ENCODE measurements around the gene IFNA7.
A peak's percentile ranks its signal among the peaks of the same experiment; 100 is the strongest.
"Not testable (repeated sequence)": the region's sequence is repeated elsewhere in the genome, so short reads cannot be mapped to it uniquely, and the experiment has no call there.

The IFNA7 gene

GRCh38 chr9:21174671-21175070 lies 27.3 kb downstream of the IFNA7 start:
- DNase-seq: no peak

- no peak for DNase-seq
These were observed 29.8 kb downstream of the IFNA7 start for GRCh38 chr9:21172156-21172555.

DNA sequence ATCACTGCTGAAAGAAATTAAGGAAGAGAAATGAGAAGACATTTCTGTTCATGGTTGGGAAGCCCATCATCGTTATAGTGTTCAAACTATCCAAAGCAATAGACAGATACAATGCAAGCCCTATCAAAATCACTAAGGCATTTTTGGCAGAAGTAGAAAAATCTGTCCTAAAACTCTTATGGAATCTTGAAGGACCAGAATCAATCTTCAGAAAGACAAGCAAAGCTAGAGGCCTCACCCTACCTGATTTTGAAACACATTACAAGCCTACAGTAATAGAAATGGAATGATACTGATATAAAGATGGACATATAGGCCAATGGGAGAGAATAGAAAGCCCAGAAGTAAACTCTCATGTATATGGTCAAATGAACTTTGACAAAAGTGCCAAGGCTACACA lies 30.7 kb downstream of the IFNA7 start:
- DNase-seq: no peak

DNA sequence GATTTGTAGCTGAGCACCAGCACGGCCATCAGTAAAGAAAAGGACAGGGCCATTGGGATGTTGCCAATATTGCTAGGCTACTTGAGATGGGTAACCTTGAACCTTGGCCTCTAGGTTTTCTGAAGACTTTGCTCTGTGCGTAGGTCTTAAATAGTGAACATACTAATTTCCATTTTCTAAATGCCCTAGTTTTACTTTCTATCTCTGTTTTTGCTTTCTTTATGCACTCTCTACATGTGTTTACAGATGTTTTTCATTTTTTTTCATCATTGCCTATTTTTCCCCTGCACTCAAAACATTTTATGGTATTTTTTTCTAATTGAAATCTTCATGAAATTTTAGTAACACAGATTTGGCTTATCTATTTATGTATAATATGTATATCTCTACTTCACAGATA lies 35.4 kb downstream of the IFNA7 start, which contains the start of gene IFNA21:
TSS of gene IFNA21 (minus strand) at position 101 of the 400 bp plus-strand sequence. CDS start at position 53, 48 bp downstream.
- DNase-seq: not testable (repeated sequence)

- DNase-seq: no peak
These were observed 36.5 kb downstream of the IFNA7 start for GRCh38 chr9:21165516-21165915.

DNA sequence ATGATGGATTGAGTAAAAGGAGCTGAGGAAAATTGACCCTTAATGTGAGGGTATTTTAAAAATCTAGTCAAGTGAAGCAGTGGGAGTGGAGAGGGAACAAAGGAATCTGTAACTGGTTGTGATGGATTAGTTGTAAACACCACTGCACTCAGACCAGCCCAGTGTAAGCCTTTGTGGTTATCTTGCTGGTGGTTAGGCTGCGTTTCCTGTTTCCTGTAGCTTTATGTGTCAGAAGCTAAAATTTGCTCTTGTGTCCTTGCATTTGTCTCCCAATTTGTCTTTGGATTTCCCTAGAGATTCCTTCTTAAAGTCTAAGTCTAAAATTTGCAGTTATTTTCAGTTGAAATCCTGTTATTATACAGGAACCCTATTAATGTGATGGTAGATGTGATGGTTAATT lies 41.8 kb downstream of the IFNA7 start:
- peak; percentile 17 for DNase-seq

GRCh38 chr9:21155501-21155900 lies 46.5 kb downstream of the IFNA7 start:
- no peak for DNase-seq

DNA sequence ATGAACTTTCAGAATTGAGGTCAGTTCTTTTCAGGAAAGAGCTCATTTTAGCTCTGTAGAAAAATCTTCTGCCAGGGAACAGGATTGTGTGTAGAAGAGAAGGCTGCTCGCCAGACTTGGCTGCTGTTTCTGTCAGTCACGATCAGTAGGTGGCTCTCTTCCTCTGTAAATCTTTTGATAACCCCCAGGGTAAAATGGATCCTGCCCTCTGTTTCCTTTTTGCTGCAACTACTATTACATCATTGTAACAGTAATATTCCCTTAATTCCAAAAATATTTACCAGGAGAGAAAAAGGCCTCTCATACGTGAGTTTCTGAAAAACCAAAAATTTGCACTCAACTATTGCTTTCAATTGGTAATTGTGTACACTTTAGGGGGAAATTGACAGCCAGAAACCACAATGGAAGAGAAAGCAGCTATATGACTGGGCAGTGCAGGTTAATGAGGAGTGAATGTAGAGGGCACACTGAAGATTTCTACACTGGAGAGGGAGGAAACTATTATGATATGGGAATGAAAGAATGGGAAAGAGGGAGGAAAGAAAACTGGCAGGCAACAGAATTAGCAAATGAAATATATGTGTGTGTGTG lies 47.9 kb downstream of the IFNA7 start:
- no peak for DNase-seq

- no peak for DNase-seq
These were observed 48.5 kb downstream of the IFNA7 start for GRCh38 chr9:21153336-21154017.
